Epithelial cell of proximal tubule (primary cell): ENCODE data around the gene IFNG. TPM values are rescaled to one million over a fixed set of nuclear protein-coding genes. Genes with fewer than 3 reads are reported as not detected.
A peak's percentile ranks its signal among the peaks of the same experiment; 100 is the strongest.

Experiments
- DNase-seq: peaks from one replicate; pipeline ENCODE4 v3.0.0-alpha.2; 2011; ENCODE audit warnings: low read depth
- H3K4me3 ChIP-seq: 2 replicates; pipeline ENCODE4 v1.5.1; 2011; ENCODE audit warnings: low read depth, mild to moderate bottlenecking, low read length
- total RNA-seq: library from RNA; depleted of rRNA; stranded (reverse); fragments of >200 nt; gene quantifications from 2 replicates; pipeline ENCODE4 v1.2.3, GENCODE V29; 2015
- TF ChIP-seq, protein P1 (sequence below): conservative IDR thresholded peaks from 2 replicates; pipeline ENCODE4 v1.5.1; 2012; ENCODE audit warnings: low read depth, mild to moderate bottlenecking, low read length

The IFNG gene
- total RNA-seq, 1 donor from 2014 or later, result not detected

GRCh38 chr12:68169213-68169889 is 9.8 kb upstream of the IFNG start:
- H3K4me3 ChIP-seq, result no peak overlapping the region
- no peak for DNase-seq
- TF ChIP-seq, protein P1, sequence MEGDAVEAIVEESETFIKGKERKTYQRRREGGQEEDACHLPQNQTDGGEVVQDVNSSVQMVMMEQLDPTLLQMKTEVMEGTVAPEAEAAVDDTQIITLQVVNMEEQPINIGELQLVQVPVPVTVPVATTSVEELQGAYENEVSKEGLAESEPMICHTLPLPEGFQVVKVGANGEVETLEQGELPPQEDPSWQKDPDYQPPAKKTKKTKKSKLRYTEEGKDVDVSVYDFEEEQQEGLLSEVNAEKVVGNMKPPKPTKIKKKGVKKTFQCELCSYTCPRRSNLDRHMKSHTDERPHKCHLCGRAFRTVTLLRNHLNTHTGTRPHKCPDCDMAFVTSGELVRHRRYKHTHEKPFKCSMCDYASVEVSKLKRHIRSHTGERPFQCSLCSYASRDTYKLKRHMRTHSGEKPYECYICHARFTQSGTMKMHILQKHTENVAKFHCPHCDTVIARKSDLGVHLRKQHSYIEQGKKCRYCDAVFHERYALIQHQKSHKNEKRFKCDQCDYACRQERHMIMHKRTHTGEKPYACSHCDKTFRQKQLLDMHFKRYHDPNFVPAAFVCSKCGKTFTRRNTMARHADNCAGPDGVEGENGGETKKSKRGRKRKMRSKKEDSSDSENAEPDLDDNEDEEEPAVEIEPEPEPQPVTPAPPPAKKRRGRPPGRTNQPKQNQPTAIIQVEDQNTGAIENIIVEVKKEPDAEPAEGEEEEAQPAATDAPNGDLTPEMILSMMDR, result no peak

DNA sequence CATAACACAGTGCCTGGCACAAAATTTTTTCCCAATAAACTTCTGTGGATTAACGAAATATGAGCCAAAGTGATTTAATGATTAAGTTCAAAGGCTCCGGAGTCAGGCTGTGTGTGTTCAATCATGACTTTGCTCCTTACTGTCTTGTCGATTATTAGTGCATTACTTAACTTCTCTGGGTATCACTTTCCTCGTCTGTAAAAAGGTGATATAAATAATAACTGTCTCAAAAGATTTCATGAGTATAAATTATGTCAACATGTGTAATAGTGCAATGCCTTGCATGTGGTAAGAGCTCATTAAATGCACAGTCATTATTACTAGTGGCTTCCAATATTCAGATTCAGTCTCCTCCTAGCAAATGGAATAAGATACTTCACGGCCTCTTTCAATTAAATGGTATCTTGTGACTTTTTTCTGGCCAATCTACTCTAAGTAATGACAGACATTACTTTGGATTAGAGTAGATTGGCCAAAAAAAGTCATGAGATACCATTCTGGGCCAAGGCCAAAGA is 6.8 kb upstream of the IFNG start:
- TF ChIP-seq, protein P1, result no peak
- DNase-seq, result no peak
- H3K4me3 ChIP-seq, result no peak overlapping the region

GRCh38 chr12:68163560-68164081 is 4.1 kb upstream of the IFNG start:
- TF ChIP-seq, protein P1, result no peak
- no peak for DNase-seq
- H3K4me3 ChIP-seq, result no peak overlapping the region

DNA sequence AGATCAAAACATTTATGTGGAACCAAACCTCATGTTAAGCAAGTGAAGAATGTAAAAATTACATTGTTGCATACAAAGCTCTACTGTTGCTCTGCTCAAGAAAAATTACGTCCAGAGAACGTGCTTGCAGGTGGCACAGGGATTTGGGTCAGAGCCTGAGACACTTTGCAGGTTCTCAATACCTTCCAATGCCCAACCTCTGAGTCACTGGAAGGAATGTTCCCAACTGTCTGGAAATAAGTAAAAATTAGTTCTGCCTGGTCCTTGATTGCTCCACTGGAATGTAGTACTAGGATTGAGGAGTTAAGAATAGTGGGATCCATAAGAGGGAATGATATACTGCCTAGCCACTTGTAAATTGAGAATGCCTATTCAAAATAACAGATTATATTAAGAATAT is 2.8 kb upstream of the IFNG start:
- TF ChIP-seq, protein P1, result no peak
- peak; percentile 22 for DNase-seq
- H3K4me3 ChIP-seq, result no peak overlapping the region

GRCh38 chr12:68158432-68158831 is 1.1 kb downstream of the IFNG start:
- H3K4me3 ChIP-seq, result no peak overlapping the region
- TF ChIP-seq, protein P1, result peak; percentile 67
- DNase-seq, result no peak

- DNase-seq, result no peak
- no peak overlapping the region for H3K4me3 ChIP-seq
- TF ChIP-seq, protein P1, result no peak
Measured at GRCh38 chr12:68157380-68157779, 2.2 kb downstream of the IFNG start.

- TF ChIP-seq, protein P1, result no peak
- DNase-seq, result no peak
Measured at GRCh38 chr12:68156636-68157035, 2.9 kb downstream of the IFNG start.

More at GRCh38 chr12:68156636-68157035, 2.9 kb downstream of the IFNG start:
- no peak overlapping the region for H3K4me3 ChIP-seq
